B cell (primary cell): ENCODE results near the gene ADI1. TPM values are rescaled to one million over a fixed set of nuclear protein-coding genes. Genes with fewer than 3 reads are reported as not detected.

Experiments used
- ATAC-seq: fragments of 200-7000 bp; cut with Tn5 transposase; one replicate; pipeline ENCODE4 v1.10.0; 2021; ENCODE audit warnings: low read depth, mild to moderate bottlenecking, moderate number of reproducible peaks, moderate library complexity
- CTCF ChIA-PET: fragments of 350-600 bp; sonication (Branson Sonifier 250); formaldehyde crosslinking; loops from one replicate; lab custom pipeline; 2021; ENCODE audit warnings: antibody characterized with exemption, inconsistent platforms; lab: Charles Lee
- POLR2A ChIA-PET: fragments of 350-600 bp; sonication (Branson Sonifier 250); formaldehyde crosslinking; loops from one replicate; lab custom pipeline; 2021; ENCODE audit warnings: antibody characterized with exemption; lab: Charles Lee
- DNase-seq: peaks from one replicate; pipeline ENCODE4 v3.0.0; 2013
- H2AFZ ChIP-seq: 2 replicates; pipeline ENCODE4 v1.6.1; 2012; ENCODE audit warnings: mild to moderate bottlenecking, low read depth, low read length; ENCODE audit not compliant: insufficient read depth, poor library complexity, severe bottlenecking
- H3K27ac ChIP-seq, 2 donors: 1 replicate in 1 of 2; 2 replicates in 1 of 2; pipeline ENCODE4 v1.5.1; 2012 to 2013; ENCODE audit warnings: low read length in 2 of 2, mild to moderate bottlenecking in 2 of 2, moderate library complexity in 1 of 2
- H3K27me3 ChIP-seq, 4 experiments: fragments of 200-600 bp in 1 of 4; sonication (generic) in 1 of 4; replicated peaks in 1 of 4; 1 replicate in 2 of 4; 2 replicates in 2 of 4; pipeline versions ENCODE4 v1.6.1 to v1.7.0; 2013 to 2016; ENCODE audit warnings: low read length in 3 of 4, mild to moderate bottlenecking in 2 of 4, mixed read lengths in 1 of 4, moderate library complexity in 1 of 4; ENCODE audit not compliant: insufficient read depth in 4 of 4, control insufficient read depth in 3 of 4; ENCODE audit errors: control extremely low read depth in 1 of 4
- H3K36me3 ChIP-seq, 2 experiments: replicated peaks in 1 of 2; 1 replicate in 1 of 2; 2 replicates in 1 of 2; pipeline versions ENCODE4 v1.6.1 to v1.7.1; 2013; ENCODE audit warnings: low read length in 1 of 2; ENCODE audit not compliant: insufficient read depth in 2 of 2, control insufficient read depth in 1 of 2; ENCODE audit errors: control extremely low read depth in 1 of 2, extremely low read depth in 1 of 2
- H3K4me1 ChIP-seq, 2 donors: fragments of 200-600 bp in 1 of 2; sonication (generic) in 1 of 2; 1 replicate in 1 of 2; 2 replicates in 1 of 2; pipeline versions ENCODE4 v1.5.1 to v1.6.1; 2013 to 2017; ENCODE audit warnings: low read length in 2 of 2; ENCODE audit not compliant: control insufficient read depth in 2 of 2, insufficient read depth in 2 of 2
- H3K4me2 ChIP-seq: replicated peaks from 2 replicates; pipeline ENCODE3; 2012; ENCODE audit warnings: mild to moderate bottlenecking, low read depth, low read length; ENCODE audit not compliant: poor library complexity, severe bottlenecking
- H3K4me3 ChIP-seq, 5 experiments: fragments of 200-600 bp in 1 of 5; sonication (generic) in 1 of 5; 1 replicate in 3 of 5; 2 replicates in 2 of 5; pipeline versions ENCODE4 v1.5.1 to v1.7.0; 2011 to 2016; ENCODE audit warnings: low read length in 4 of 5, mild to moderate bottlenecking in 4 of 5, low read depth in 2 of 5, control low read depth in 1 of 5, moderate library complexity in 1 of 5; ENCODE audit not compliant: insufficient read depth in 1 of 5; ENCODE audit errors: control extremely low read depth in 1 of 5, extremely low read depth in 1 of 5
- H3K79me2 ChIP-seq: fragments of 200-600 bp; sonication (generic); one replicate; pipeline ENCODE4 v1.6.0; 2016; ENCODE audit warnings: low read length; ENCODE audit not compliant: control insufficient read depth, insufficient read depth
- H3K9ac ChIP-seq: fragments of 200-600 bp; sonication (generic); 2 replicates; pipeline ENCODE4 v1.6.1; 2017; ENCODE audit warnings: mild to moderate bottlenecking, low read length, moderate library complexity
- H3K9me3 ChIP-seq, 3 donors: one replicate each; pipeline versions ENCODE4 v1.6.1 to v1.7.1; 2013; ENCODE audit warnings: low read length in 2 of 3; ENCODE audit not compliant: control insufficient read depth in 2 of 3, insufficient read depth in 1 of 3; ENCODE audit errors: control extremely low read depth in 1 of 3
- H4K20me1 ChIP-seq: 2 replicates; pipeline ENCODE4 v1.6.0; 2012; ENCODE audit warnings: mild to moderate bottlenecking, low read length; ENCODE audit not compliant: insufficient read depth, control insufficient read depth, poor library complexity, severe bottlenecking
- H3K27ac Mint-ChIP-seq: one replicate; pipeline ENCODE4 v1.8.0; 2021; ENCODE audit warnings: mixed read lengths
- H3K27me3 Mint-ChIP-seq: one replicate; pipeline ENCODE4 v1.8.0; 2021; ENCODE audit warnings: mixed read lengths
- H3K4me1 Mint-ChIP-seq: one replicate; pipeline ENCODE4 v1.8.0; 2021; ENCODE audit warnings: mixed read lengths
- H3K4me3 Mint-ChIP-seq: one replicate; pipeline ENCODE4 v1.8.0; 2021; ENCODE audit warnings: mixed read lengths
- H3K9me3 Mint-ChIP-seq: one replicate; pipeline ENCODE4 v1.8.0; 2022; ENCODE audit warnings: mixed read lengths; ENCODE audit not compliant: insufficient read depth
- CTCF ChIP-seq: fragments of 200-600 bp; IDR thresholded peaks from one replicate; pipeline ENCODE4 v1.8.0; 2022; ENCODE audit warnings: antibody characterized with exemption, mild to moderate bottlenecking
- EZH2 ChIP-seq: IDR thresholded peaks from 2 replicates; pipeline ENCODE4 v1.6.1; 2012; ENCODE audit warnings: borderline replicate concordance, low read depth, mild to moderate bottlenecking, moderate library complexity, low read length; ENCODE audit not compliant: insufficient read depth, poor library complexity, severe bottlenecking
- WGBS: methylation state at CpG from one replicate; pipeline ENCODE4 v1.1.5; 2013; ENCODE audit warnings: missing lambda C conversion rate; ENCODE audit not compliant: insufficient coverage; 5-methylcytosine and 5-hydroxymethylcytosine counted together
- intact Hi-C: fragments of 100-400 bp; cut with micrococcal nuclease; formaldehyde crosslinking; loops from one replicate; pipeline ENCODE4 v1.10.0; 2022
- polyA plus RNA-seq: library from polyadenylated mRNA; depleted of rRNA; stranded (reverse); fragments of >200 nt; gene quantifications from 2 replicates; pipeline ENCODE4 v1.2.3, GENCODE V29; 2012
- total RNA-seq, 2 donors: library from RNA; stranded (reverse); fragments of 120-200 nt in 1 of 2; gene quantifications; 1 replicate in 1 of 2; 2 replicates in 1 of 2; pipeline versions ENCODE4 v1.2.3 to v1.2.4, GENCODE V29; 2013 to 2022

ADI1 gene
- total and polyA plus RNA-seq, 2 donors (not counting 1 experiment from before 2014, with no cell fraction given): 15.2 to 23.1 TPM

GRCh38 chr2:3543023-3543683, 23.8 kb upstream of the ADI1 start:
- Histone ChIP-seq H2AFZ (no peak overlapping the region), H3K4me3 (no peak overlapping the region), H3K4me1 (no peaks in the 10 kb centered on the region), H3K9me3 (no peaks in the 10 kb centered on the region), H3K9ac (no peak overlapping the region), H3K27me3 (no peaks in the 10 kb centered on the region), H3K4me2 (no peak overlapping the region), H3K36me3 (peaks cover 13 to 57% of the 10 kb centered on the region in 2 experiments), H3K79me2 (no peaks in the 10 kb centered on the region), H3K27ac (no peak overlapping the region), H4K20me1 (no peaks in the 10 kb centered on the region)
- TF ChIP-seq EZH2 (no peak), CTCF (no peak)
- Mint-ChIP-seq H3K27me3 (no peaks in the 10 kb centered on the region), H3K4me3 (no peak overlapping the region), H3K27ac (no peak overlapping the region), H3K9me3 (no peaks in the 10 kb centered on the region), H3K4me1 (no peaks in the 10 kb centered on the region)
- POLR2A ChIA-PET: no interaction called here
- intact Hi-C loops: no loop called here
- no peak for DNase-seq
- WGBS: 100% methylated on average over 3 of the region's 6 CpGs
- no peak for ATAC-seq
- CTCF ChIA-PET: interaction anchor here (0.8 kb wide), 1 partner anchor 19 kb away, joined by 4 read pairs; no protein-coding TSS in a partner anchor

GRCh38 chr2:3542107-3542506, 22.8 kb upstream of the ADI1 start:
- H3K9ac ChIP-seq: no peak overlapping the region
- no peaks in the 10 kb centered on the region for H3K9me3 ChIP-seq
- Mint-ChIP-seq H3K4me1 (no peaks in the 10 kb centered on the region), H3K27ac (no peak overlapping the region), H3K27me3 (no peaks in the 10 kb centered on the region), H3K9me3 (no peaks in the 10 kb centered on the region), H3K4me3 (no peak overlapping the region)
- H3K36me3 ChIP-seq: peaks cover 9 to 50% of the 10 kb centered on the region in 2 experiments
- no peak overlapping the region for H3K27ac ChIP-seq
- ChIA-PET POLR2A (no interaction called here), CTCF (no interaction called here)
- no peaks in the 10 kb centered on the region for H3K27me3 ChIP-seq
- H3K4me3 ChIP-seq: no peak overlapping the region
- TF ChIP-seq EZH2 (no peak), CTCF (no peak)
- DNase-seq: no peak
- H3K4me2 ChIP-seq: no peak overlapping the region
- H4K20me1 ChIP-seq: no peaks in the 10 kb centered on the region
- H3K79me2 ChIP-seq: no peaks in the 10 kb centered on the region
- H2AFZ ChIP-seq: no peak overlapping the region
- 100% methylated on average over 1 of the region's 5 CpGs for WGBS
- intact Hi-C loops: no loop called here
- H3K4me1 ChIP-seq: no peaks in the 10 kb centered on the region
- ATAC-seq: no peak
